ENCODE data around the gene REG4.
"Not testable (repeated sequence)": the region's sequence is repeated elsewhere in the genome, so short reads cannot be mapped to it uniquely, and the experiment has no call there.

DNA sequence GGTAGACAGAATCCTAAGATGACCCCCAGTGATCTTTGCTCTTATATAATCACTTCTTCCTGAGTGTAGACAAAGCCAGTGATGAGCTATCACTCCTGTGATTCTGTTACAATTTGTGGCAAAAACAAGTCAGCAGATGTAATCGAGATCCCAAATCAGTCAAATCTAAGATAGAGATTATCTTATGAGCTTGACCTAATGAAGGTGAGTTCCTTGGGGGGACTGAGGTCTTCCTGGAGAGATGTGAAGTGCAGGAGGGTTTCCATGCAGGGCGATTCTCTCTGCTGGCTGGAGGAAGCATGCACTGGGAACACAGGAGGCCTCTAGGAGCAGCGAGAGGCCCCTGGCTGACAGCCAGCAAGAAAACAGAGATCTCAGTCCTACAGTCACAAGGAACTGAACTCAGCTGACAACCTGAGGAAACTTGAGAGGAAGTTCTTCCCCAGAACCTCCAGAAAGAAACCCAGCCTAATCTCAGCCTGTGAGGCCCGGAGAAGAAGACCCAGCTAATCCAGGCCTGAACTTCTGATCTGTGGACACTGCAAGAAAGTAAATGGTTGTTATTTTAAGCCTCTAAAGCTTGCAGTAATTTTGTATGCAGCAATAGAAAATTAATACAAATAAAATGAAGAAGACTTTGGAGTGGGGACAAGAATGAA, 47.4 kb upstream of the REG4 start:
- TF ChIP-seq, protein P1, sequence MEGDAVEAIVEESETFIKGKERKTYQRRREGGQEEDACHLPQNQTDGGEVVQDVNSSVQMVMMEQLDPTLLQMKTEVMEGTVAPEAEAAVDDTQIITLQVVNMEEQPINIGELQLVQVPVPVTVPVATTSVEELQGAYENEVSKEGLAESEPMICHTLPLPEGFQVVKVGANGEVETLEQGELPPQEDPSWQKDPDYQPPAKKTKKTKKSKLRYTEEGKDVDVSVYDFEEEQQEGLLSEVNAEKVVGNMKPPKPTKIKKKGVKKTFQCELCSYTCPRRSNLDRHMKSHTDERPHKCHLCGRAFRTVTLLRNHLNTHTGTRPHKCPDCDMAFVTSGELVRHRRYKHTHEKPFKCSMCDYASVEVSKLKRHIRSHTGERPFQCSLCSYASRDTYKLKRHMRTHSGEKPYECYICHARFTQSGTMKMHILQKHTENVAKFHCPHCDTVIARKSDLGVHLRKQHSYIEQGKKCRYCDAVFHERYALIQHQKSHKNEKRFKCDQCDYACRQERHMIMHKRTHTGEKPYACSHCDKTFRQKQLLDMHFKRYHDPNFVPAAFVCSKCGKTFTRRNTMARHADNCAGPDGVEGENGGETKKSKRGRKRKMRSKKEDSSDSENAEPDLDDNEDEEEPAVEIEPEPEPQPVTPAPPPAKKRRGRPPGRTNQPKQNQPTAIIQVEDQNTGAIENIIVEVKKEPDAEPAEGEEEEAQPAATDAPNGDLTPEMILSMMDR (IDR thresholded peaks at IDR 0.05) = not testable (repeated sequence)
- not testable (repeated sequence) for TF ChIP-seq RXRA (IDR thresholded peaks at IDR 0.05; ENCODE audit: borderline replicate concordance, low read depth)

Data from SK-N-SH (cell line).